Fibroblast of upper back skin (primary cell): ENCODE measurements around the gene DMRT2.

Source experiments
- DNase-seq: peaks from one replicate; pipeline ENCODE4 v3.0.0-alpha.2; 2013

The DMRT2 gene

DNA sequence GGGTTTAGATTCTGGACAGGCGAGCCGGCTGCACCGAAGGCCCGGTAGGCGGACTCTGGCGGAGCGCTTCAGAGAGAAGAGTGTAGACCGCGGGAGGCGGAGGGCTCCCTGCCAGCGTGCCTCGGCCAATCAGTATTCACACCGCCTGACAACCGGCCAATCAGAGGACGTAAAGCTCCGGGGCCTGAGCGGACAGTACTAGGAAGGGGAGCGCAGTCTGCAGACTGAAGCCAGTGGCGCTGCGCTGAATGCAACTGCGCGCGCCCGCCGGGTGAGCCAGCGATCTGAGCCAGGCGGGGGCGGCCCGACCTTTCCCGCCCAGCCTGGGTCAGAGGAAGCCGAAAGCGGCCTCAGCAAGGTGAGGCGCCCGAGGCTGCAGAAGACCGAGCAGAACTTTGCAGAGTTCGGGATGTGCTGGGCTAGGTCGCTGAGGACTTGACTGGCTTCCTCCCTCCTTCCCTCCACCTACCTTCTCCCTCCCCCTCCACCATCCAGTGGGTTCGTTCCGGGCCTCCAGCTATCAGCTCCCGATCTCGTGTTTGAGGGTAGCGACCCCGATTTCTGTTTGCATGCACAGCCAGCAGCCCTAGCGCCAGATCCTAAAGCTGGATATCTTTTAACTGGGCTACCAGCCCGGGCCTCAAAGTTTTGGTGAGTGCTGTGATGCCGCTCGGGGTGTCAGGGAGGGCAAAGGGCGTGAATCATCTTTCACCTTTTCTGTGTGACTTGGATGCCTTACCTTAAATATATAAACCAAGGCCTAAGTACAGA, at the start of gene DMRT2:
TSS of gene DMRT2 (plus strand) at position 233 of the 771 bp plus-strand sequence. CDS start 1,257 bp downstream, outside the sequence.
- peak; percentile 92 for DNase-seq

DNA sequence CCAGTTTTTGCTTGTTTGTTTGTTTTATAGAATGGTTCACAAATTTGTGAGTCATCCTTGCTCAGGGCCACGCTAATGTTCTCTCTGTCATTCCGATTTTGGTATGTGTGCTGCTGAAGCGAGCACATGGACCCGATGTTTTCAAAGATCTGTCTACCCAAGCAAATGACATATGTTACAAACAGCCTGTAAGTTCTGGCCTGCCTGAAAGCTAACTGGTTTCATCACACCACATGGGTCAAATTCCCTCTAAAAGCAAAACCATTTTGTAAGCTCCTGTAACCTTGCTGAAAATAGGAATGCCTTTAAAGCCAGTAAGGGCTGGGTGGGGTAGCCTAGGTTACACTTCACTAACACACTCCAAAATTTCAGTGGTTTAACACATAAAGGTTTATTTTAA, 48.3 kb upstream of the DMRT2 start:
- no peak for DNase-seq

DNA sequence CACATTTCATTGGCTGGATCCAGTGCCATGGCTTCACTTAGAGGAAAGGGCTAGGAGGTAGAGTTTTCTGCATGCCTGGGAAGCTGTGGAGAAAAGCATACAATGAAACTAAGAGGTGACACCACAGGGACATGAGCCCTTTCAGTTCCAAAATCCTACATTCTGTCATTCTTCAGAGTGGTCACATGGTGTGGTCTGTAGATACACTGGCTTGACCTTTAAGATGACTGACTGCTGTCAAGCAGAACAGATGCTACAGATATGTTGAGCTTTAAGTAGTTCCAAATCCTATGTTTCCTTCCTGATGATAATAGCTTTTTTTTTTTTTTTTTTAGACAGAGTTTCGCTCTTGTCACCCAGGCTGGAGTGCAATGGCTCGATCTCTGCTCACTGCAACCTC, 47.5 kb upstream of the DMRT2 start:
- no peak for DNase-seq

DNA sequence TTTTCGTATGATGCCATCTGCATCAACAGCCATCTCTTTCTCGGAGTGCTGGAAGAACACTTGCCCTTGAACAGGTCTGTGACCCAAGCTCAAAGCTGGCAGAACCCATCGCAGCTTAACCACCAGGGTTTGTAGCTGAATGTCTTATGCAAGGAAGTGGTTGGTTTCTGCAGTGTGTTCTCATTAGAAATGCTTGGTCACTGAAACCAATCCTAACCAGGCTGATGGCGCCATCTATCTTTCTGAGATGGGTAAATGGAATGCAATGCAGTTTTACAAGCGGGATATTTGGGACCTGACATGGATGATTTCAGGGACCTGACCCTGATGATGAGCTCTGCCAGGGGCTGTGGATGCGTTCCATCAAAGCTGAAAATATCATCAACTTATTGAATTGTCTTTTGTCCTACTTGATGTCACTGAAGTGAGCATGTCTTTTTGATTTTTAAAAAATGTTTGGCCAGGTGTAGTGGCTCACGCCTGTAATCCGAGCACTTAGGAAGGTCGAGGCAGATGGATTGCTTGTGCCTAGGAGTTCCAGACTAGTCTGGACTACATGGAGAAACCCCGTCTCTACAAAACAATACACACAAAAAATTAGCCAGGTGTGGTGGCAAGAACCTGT, 45.0 kb upstream of the DMRT2 start:
- peak; percentile 53 for DNase-seq

DNA sequence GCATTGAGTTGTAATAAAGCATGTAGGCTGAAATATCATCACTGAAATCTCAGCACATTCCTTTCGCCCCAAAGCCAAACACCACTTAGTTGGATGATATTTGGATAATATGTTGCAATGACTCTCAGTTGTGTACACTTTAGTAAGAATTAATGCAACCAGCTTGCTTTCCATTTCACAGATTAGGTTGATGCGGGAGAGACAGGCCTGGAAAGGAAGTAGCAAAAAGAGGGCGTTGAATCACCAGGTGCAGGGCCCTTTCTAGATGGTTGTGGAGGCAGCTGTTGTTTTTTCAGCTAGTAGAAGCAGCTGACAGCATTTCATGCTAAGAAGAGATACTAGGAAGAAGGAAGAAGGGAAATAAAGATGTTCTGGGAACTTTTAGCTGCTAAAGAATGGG, 42.8 kb upstream of the DMRT2 start:
- DNase-seq, result no peak

DNA sequence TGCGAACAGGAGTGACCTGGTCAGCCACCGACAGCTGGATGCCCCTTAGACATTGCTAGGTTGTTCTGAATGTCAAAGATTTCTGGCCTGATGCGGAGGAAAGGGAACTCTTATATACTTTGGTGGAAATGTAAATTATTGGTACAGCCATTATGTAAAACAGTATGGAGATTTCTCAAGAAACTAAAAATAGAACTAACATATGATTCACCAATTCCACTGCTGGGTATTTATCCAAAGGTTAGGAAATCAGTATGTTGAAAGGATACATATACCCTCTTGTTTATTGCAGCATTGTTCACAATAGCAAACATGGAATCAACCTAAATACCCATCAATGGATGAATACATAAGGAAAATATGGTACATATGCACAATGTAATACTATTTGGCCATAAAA, 41.9 kb upstream of the DMRT2 start:
- DNase-seq, result peak; percentile 6

DNA sequence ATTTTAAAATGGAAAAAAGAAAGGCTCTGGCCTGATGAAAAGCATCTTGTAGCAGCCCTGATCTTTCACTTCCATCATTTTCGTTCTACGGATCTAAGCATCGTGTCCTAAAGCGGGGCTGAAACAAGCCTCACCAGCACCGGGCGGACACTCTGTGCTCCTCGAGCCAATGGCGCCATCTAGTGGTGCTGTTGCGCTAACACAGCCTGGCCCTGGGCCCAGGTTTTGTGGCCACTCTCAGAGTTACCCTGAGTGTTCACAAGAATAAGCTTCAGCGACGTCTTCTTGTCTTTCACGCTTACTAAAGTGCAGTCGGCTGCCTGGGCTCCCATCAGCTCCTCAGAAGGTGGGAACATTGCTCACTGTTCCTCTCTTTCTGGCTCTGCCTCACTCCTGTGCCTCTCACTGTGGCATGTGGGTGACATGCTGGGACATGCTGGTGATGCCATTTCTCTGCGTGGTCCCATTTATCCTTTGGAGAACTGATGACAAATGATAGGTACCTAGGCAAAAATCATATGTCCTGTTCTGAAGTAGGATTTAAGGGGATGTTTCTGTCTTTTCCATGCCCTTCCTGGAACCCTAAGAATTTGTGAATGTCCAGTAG, 41.0 kb upstream of the DMRT2 start:
- peak; percentile 74 for DNase-seq

DNA sequence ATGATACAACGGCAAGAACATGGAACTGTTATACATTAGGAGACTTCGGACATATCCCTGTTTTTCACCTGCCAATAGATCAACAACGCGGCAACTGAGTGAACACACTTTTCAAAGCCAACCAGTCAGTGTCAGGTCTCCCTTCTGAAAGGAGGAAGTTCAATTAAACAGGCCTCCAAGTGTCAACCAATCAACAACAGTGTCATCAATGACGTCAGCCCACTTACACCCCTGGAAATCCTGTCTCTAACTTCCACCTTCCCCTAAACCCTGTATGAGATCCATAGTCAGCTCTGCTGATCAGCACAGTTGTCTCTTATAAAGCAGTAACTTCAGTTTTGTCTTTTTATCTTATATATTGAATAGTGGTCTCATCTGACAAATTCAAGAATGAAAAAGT, 37.1 kb upstream of the DMRT2 start:
- DNase-seq, result no peak

DNA sequence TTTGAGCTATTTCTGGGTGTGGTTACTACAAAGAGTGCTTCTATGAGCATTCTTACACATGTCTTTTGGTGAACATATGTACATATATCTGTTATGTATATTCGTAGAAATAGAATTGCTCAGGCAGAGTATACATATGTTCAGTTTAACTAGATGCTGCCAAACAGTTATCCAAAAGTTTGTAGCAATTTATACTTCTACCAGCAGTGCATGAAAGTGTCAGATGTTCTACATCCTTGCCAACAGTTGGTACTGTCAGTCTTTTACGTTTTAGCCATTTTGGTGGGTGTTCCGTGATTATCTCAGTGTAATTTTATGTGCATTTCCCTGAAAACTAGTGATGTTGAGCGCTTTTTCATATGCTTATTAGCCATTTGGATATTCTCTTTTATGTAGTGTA, 35.9 kb upstream of the DMRT2 start:
- DNase-seq, result no peak

DNA sequence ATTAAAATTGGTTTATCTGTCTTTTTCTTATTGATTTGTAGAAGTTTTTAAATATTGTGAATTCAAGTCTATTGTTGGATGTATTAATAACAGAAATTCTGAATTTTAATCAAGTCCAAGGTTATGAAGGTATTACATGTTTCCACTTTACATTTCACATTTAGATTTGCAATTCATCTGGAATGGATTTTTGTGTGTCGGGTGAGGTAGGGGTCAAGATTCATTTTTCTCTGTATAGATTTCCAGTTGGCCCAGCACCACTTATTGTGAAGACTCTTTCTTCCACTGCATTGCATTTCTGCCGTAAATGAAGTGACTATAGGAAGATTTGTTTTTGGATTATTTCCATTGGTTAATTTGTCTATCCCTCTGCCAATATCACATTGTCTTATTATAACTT, 35.5 kb upstream of the DMRT2 start:
- no peak for DNase-seq

DNA sequence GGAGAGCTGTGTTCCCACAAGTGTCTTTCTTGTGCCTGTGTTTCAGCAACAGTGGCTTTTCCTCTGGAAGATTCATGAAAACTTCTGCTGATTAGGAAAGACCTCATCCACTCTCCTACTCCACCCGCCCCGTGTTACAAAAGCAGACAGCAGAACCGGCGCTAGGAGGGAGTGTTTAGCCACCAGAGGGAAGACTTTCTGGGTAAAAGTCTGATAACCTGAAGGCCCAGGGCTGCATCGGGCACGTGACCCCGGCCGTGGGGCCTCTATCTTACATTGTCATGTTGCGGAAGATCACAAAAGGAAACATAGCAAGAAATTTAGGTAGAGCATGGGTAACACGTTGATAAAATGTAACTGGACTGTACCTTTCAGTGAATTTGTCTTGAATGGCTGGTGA, 32.0 kb upstream of the DMRT2 start:
- DNase-seq, result peak; percentile 18

DNA sequence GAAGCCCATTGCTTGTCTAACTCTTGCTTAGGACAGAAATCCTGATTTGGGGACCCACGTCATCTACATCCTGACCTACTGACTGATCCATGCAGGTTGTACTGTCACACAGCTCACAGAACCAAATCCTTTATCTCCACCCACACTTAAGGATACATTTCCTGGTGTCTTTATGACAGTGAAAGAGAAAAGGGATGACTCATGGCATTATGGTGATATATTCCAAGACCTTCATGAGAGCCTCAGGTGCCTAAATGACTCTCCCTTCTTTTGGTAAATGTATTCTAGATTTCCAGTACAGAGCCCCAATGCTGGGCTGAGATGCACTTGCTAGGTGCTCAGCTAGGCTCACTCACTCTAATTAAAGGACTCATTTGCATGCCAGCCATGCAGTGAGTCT, 26.0 kb upstream of the DMRT2 start:
- DNase-seq, result no peak

DNA sequence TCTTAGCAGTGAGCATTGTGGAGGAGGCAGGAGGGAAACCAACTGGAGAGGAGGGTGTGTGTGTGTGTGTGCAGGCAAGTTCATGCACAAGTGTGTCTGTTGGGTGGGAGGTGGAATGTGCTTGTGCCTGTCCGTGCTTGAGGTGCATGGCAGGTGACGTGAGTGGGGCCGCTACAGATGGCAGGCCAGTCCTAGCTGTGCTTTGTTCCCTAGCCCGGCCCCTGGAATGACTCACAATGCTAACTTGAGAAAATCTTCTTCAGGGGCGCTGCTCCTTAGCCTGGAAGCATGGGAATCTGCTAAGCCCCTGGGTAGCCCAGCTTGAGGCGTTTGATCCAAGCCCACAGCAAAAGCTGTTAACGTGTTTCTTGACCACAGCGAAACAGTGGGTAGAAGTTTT, 25.0 kb upstream of the DMRT2 start:
- DNase-seq, result no peak

DNA sequence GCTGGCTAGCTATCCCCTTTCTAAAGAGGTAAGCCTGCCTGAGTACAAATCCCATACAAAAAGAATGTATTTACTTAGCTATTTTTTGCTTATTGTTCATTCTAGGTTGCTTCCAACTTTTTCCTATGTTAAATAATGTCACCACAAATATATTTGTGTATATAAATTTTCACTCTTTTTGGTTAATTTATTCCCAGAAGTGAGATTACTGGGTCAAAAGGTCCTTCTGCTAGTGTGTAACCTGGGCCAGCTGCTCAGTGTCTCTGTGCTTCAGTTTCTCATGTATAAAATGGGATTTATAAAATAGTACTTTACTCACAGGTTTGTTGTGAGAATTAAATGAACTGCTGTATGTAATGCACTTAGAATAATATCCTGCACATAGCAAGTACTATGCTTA, 23.9 kb upstream of the DMRT2 start:
- no peak for DNase-seq

DNA sequence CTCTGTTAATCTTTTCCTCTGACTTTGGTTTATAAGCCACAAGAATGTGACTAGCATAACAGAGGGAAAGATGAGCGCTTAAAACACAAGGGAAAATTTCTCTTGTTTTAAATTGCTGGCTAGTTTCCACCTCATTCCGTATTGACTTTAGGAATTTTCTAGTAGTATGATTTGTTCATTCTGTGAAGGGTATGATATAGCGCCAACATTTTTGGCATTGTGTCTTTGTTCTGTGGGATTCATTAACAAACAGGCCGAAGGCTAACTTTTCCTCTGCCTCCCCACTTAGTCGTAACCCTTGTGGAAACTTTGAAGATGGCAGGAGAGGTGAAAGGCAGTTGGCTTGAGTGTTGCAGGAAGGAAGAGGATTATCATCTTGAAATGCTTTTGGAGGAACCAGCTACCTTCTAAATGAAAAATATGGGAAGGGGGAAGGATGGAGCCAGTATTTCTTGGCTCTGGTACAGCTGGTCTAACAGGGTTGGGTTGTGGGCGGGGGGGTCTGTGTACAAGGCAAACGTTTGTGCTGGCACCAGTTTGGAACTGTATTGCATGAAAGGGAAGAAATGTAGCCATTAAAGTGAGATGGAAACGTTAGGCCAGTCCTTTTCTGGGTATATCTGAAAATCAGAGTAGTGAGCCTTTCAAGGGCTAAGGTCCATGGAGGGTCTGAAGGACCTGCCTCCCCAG, 21.5 kb upstream of the DMRT2 start:
- no peak for DNase-seq

DNA sequence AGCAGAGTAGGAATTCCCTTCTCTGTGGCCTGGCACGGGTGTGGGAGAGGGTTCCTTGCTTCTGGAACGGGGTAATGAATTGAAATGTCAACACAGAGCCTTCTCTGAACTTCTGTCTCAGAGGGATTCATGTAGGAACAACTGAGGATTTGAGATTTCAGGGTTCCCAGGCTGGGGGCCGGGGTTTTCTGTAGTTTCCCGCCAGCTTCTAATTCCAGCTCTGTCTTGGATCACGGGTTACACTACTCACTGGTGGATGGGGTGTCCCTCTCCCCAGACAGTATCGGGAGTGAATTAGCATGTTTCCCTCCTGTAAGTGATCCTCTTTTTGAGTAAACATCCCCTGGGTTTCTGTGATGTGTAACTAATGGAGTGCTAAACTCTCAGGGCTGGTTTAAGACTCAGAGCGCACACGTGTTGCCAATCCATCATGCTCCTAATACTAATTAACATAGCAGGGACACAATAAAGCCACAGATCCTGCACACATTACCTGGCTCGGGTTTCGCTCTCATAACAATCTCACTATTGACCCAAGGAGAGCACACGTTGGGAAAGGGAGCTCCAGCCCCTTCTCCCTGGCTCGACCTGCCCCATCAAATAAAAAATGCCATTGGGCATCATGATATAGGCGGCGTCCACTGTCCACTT, 18.1 kb upstream of the DMRT2 start:
- DNase-seq, result no peak

DNA sequence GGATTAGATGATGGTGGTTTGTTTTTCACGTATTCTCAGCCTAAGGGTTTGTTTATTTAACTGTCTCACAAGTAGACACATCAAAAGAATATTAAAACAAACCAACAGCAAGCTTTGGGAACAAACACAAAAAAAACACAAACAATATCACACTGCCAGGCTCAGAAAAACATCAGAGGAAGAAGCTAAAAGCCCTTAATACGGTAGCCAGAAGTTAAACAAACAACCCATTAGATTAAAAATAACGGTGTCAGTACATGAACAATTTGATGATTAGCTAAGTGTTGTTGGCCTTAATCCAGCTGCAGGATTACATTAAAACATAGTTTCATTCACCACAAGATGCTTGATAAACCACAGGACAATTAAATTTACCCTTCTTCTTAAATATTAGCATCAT, 15.9 kb upstream of the DMRT2 start:
- no peak for DNase-seq

DNA sequence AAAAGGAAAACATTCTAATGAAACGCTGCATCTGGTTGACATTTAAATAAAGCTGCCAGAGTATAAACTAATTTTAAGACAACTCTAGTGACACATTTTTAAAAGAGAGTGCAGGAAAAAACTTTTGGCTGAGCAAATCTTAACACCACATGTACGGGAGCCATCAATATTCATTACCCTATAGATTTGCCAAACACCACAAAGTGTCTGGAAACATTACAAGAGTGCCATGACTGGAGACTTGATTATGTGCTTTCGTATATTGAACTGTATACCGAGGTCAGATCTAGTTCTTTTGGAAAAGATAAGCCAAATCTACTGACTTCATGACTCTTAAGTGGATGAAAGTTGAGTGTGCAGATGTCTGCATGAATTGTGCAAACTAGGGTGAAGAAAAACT, 10.6 kb upstream of the DMRT2 start:
- no peak for DNase-seq

DNA sequence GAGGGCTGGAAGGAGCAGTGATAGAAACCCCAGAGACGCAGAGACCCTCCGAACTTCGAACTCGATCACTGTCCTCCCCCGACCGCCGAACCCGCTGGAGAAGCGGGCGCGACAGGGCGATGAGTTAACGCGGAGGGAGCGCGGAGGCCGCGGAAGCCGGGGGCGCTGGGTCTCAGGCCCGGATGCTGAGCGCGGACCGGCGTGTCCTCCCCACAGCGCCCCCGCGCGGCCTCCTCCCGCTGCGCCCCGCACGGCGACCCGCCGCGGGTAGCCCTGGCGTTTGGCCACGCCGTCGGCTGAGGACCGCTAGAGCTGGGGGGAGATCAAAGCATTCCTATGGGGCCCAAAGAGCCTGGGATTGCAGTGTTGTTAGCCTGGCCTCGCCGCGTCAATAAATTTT, 7.7 kb upstream of the DMRT2 start:
- peak; percentile 26 for DNase-seq

DNA sequence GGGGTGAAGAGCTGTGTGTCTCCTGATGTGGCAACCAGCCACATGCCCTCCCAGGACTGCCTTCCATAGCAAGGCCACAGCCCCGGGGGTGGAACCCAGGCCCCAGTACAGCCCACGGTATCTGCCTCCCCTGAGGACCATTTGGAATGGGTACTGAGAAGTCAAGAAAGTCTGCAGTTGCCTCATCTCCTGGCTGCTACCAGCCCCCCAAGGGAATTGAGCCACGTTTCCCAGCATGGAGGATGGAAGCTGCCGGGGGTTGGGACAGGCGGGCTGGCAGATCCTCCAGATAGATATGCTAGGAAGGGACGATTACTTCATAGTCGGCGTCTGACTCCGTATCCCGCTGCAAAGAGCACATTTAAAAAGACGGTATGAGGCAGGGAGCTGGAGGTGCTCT, 5.5 kb upstream of the DMRT2 start:
- DNase-seq, result peak; percentile 28

DNA sequence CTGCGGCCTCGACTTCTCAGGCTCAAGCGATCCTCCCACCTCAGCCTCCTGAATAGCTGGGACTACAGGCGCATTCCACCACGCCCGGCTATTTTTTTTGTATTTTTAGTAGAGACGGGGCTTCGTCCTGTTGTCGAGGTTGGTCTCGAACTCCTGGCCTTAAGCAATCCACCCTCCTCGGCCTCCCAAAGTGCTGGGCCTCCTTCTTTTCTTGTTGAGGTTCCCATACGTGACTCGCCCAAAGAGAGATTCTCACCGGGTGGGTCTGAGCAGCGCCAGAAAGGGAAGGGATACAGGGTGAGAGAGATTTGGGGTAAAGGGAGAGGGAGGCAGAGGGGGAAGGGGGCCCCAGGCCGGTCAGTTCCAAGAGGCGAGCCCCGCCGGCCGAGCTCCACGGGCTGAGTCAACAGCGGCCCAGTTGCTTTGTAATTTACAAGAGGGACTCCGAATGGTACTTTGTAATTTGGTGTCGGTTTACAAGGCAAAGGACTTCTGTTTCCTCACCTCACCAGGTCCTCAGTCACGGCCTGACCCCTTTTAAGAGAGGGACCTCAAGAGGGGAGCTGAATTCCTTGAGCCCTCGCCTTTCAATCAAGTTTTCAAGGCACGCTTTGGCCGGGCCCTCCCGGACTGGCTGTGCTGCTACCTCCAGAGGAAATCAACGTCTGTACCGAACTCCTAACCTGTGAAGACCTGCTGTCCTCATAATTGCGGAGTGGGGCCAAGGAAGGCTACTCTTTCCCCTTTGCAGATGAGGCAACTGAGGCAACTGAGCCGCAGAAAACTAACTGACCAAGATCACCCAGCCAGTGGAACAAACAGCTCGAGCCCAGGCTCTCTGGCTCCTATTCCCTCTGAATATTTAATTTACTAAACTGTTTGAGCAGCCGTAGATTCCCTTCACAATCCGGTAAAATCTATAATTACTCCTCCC, 3.3 kb upstream of the DMRT2 start:
- no peak for DNase-seq

DNA sequence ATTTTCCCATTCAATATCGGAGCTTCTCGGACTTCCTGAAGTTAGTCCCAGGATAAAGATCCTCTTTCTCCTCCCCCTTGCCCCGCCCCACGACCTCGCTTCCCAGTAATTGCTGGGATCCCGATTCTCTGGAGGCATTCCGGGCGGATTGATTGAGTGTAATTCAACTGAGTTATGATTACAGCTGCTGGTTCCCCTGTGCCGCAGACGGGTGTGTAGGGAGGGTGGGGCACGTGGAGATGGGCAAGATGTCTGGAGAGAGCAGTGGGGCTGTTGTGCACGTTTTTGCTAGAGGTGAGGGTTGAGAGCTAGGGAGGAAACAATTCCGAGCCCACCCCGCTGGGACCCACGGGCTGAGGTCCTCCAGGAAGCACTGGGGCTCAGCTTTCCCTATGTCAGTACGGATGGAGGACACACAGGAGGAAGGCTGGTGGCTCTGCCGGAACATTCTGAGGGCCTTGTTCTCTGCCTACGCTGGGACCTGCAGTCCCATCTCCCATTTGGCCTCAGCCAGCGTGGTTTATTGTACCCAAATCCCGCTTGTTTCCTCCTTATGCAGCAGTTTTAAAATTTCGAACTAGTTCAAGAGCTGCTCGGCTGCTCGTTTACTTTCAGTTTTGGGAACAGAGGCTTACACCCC, 2.4 kb upstream of the DMRT2 start:
- DNase-seq, result no peak
